Inflammatory macrophage (primary cell): ENCODE results near the gene PEX16.

Experiments used
- DNase-seq, 2 donors: peaks; one replicate each; pipeline ENCODE4 v3.0.0-alpha.2; 2020 to 2022

Gene PEX16

GRCh38 chr11:45897556-45897955 lies 20.1 kb downstream of the PEX16 start:
- DNase-seq = no peak

GRCh38 chr11:45896422-45896984 lies 21.2 kb downstream of the PEX16 start:
- DNase-seq = no peak

DNA sequence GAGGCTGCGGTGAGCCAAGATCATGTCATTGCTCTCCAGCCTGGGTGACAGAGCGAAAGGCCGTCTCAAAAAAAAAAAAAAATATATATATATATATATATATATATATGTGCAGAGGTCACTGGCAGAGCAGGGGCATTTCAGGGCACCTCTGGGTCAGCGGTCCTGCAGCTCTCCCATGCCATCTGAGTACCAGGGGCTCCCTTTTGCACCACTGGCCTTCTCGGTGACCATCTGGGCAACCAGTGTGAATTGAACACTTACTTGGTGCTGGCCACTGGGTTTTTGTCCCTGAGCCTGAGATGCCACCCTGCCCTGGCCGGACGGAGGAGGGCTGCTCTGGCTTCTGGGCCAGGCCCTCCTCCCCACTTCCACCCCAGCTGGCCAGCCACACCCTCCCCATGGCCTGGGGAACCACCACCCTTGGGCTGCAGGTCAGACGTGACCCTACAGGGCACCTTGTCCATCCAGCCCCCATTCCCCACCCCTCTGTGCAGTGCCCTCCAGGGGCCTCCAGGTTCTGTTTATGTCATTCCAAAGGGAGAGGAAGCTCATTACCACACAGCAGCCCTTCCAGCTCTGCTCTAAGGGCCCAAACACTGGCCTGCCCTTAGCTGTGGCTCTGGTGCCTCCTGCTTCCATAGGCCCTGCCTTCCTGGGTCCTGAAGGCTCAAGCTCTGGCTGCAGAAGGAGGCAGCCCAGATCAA lies 22.0 kb downstream of the PEX16 start:
- no peak for DNase-seq

DNA sequence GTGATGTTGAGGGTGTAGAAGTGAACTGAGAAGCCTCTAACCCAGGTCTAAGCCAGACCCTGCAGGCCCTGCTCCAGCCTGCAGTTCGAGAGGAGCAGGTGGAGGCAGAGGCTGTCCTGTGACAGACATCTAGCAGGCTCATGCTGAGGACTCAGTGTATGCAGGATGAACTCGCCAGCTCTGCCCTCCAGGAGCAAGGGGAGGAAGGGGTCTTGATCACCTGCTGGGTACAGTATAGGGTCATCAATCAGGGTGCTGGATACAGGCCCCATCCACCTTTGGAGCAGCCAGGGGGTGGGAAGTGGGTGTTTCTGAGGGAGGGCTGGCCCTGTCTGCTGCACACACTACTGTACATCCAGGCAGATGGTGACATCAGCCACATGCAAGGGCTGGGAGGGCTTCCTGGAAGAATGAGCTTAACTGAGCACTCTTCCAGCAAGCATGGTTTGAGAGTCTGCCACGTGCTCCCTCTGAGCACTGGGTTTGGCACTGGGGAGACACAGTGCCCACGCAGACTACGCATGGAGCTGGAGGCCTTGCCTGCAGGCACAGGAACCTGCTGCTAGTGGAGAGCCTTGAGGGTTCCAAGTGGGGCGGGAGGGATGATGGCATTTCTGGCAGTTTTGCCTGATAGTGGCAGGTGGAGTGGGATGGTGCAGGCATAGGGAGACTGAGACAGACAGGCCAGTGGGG lies 23.0 kb downstream of the PEX16 start:
- no peak for DNase-seq

GRCh38 chr11:45892856-45893255 lies 24.8 kb downstream of the PEX16 start:
- no peak for DNase-seq

- DNase-seq = no peak
These were observed 26.7 kb downstream of the PEX16 start for GRCh38 chr11:45890886-45891550.

GRCh38 chr11:45889966-45890365 lies 27.7 kb downstream of the PEX16 start:
- no peak for DNase-seq

DNA sequence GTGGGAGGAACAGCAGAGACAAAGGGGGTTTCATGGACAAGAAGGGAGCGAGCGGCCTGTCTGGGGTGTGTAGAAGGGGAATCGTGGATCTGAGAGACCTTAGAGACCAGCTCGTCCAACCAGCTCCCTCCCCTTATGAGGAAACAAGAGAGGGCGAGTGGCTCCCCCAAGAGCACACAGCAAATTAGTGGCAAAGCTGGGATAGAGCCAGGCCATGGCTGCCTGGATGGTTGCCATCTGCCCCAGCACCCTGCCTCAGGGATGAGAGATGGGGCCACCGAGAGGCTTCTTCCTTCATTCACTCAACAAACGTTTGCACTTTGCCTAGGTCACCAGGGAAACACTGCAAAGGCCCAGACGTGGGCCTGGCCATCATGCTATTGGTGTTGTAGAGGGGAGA lies 28.1 kb downstream of the PEX16 start:
- DNase-seq = no peak

DNA sequence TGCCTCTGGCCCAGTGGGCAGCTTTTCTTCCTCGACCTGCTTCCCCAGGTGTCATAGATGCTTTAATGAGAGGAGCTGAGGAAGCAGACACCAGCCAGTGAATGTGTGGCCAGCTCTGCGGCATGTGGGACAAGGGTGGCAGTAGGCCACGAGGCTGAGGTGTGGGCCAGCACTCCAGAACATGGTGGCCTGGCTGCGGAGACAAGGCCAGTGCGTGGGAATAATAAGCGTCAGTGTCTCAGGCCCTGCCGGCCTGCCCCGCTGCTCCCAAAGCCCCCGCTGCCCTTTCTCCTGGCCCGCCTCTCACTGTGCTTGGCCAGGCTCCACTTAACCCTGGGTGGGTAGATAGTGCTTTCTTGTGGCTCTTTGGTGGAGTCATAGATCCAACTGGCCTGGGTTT lies 30.1 kb downstream of the PEX16 start:
- DNase-seq = no peak

GRCh38 chr11:45886816-45887520 lies 30.7 kb downstream of the PEX16 start:
- DNase-seq = no peak

- DNase-seq = no peak
These were observed 31.6 kb downstream of the PEX16 start for GRCh38 chr11:45885921-45886721.

DNA sequence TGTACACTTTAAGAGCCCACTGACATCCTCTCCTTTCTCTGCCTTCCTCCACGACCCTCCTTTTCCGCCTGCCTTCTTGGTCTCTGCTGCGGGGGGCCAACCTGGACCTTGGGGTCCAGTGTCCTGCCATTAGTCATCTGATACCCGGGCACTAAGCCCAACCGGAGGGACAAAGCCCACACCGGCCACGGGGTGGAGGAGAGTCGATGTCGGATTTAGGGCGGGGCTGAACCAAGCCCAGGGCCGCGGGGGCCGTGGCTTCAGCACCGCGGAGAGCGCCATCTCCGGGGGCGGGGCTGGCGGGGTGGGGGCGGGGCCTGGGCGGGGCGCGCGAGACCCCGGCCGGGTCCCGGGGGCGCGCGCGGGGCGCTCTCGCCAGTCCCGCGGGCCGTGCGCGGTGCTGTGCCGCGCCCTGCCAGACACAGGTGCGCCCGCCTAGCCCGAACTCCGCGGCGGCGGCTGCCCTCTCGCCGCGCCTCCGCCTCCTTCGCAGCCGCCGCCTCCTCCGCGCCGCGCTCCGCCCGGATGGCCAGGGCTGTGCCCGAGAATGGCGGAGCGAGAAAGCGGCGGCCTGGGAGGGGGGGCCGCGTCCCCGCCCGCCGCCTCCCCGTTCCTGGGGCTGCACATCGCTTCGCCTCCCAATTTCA lies 32.3 kb downstream of the PEX16 start, which contains the start of gene MAPK8IP1:
MAPK8IP1 (plus strand) TSS at position 378 of the 647 bp plus-strand sequence; CDS start at position 548, 170 bp downstream.
- peak in 1 of 2 donors; percentile 45 for DNase-seq

- no peak for DNase-seq
These were observed 33.0 kb downstream of the PEX16 start for GRCh38 chr11:45884596-45885185.

- DNase-seq = peak in 1 of 2 donors; percentile 42
These were observed 35.8 kb downstream of the PEX16 start for GRCh38 chr11:45881708-45882368.

DNA sequence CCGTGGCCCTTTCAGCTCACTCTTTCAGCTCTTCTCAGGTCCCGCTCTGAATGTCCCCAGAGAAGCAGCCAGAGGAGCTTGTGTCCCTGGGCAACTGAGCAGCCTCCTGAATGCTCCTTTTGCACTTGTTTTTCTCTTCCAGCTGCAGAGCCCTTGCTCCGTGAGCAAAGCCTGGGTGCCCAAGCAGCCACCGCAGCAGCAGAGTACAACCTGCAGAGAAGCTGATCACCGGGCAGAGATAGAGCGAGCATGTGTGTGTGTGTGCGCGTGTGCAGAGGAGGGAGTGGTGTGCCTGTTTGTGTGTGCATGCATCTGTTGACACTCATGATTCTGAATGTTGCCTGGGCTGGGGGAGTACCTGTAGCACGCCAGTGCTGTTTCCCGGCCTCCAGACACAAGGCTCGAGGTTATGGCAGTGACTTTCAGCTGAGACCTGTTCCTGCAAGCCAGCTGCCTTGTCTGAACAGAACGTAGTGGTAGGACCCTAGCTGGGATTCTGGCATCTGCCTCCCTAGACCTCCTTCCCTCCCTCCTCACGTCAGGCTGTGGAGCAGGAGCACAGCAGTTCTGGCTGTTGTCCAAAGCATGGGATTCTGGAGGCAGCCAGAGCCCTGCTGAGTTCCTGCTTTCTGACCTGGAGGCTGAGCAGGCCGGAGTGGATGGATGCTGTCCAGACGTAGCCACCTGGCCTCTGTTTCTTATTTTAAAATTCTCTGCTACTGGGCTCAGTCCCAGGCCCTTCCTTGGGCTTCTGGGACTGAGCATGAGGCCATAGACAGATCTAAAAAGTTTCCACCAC lies 36.7 kb downstream of the PEX16 start:
- DNase-seq = no peak

DNA sequence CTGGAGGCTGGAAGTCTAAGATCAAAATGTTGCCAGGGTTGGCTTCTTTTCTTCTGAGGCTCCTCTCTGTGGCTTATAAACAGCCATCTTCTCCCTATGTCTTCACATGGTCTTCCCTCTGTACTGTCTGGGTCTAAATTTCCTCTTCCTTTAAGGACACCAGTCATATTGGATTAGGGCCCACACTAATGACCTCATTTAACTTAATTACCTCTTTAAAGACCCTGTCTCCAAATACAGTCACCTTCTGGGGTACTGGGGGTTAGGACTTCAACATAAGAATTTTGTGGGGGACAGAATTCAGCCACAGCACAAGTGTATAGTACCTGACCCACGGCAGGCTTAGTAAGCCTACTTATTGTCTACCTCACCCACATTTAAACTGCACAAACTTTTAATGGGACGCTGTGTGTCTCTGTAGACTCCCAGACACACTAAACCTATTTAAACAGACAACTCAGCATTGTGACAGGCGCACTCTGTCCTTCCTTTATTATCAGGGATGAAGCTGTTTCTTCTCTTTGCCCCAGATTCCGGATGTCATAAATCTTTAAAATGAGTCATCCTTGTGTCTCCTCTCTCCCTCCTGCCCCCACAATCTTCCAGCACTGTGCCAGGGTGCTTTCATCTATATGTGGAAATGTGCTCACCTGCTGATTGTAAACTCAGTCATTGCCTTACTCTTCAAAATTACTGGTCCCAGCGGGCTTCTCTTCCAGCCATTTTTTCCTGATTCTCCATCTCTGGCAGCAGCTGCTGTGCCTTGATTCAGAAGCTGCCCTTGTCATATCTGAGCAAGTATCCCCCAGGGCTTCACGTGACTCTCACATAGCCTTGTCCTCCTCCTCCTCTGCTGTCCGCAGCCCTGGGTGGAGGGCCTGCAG lies 37.6 kb downstream of the PEX16 start:
- no peak for DNase-seq

DNA sequence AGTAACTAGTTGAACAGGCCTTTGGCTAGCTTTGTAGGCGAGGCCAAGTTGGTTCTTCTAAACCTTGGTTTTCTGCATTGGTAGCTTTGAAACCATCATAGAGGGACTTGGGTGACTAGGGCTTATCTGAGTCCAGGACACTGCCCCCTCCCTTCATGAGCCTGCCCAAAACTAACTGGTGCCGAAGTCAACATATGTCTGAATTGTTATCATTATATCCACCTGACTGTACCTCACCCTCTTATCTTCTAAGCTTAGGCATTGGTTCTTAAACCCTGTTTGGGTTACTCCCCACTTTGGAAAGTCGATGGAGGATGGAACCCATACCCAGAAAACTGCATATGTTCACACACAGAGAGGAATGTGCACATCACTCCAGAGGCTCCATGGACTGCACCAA lies 39.8 kb downstream of the PEX16 start:
- no peak for DNase-seq

- DNase-seq = no peak
These were observed 40.5 kb downstream of the PEX16 start for GRCh38 chr11:45877221-45877620.
